HepG2 (cell line): ENCODE data around the gene LRP10. TPM values are rescaled to one million over a fixed set of nuclear protein-coding genes. Genes with fewer than 3 reads are reported as not detected.

Experiments used
- BATF2 ChIP-seq: sonication (generic); formaldehyde crosslinking; IDR thresholded peaks from 2 replicates; pipeline ENCODE4 v1.8.0; 2022; ENCODE audit warnings: mild to moderate bottlenecking, missing genetic modification reagents, moderate library complexity
- DDIT3 ChIP-seq: sonication (generic); formaldehyde crosslinking; IDR thresholded peaks from 2 replicates; pipeline ENCODE4 v1.4.0; 2020; ENCODE audit warnings: mild to moderate bottlenecking, missing genetic modification reagents
- GABPB1 ChIP-seq: IDR thresholded peaks from 2 replicates; pipeline ENCODE4 v1.6.1; 2016; ENCODE audit warnings: mild to moderate bottlenecking, missing genetic modification reagents, moderate library complexity, missing compliant biosample characterization
- HOXA5 ChIP-seq: sonication (generic); formaldehyde crosslinking; IDR thresholded peaks from 2 replicates; pipeline ENCODE4 v1.4.0; 2020; ENCODE audit warnings: missing genetic modification reagents
- JUNB ChIP-seq: sonication (generic); formaldehyde crosslinking; IDR thresholded peaks from 2 replicates; pipeline ENCODE4 v1.8.0; 2022; ENCODE audit warnings: missing genetic modification reagents, mild to moderate bottlenecking, borderline replicate concordance
- KAT8 ChIP-seq: IDR thresholded peaks from 2 replicates; pipeline ENCODE4 v1.6.1; 2016; ENCODE audit warnings: missing genetic modification reagents, missing compliant biosample characterization
- MTA3 ChIP-seq: sonication (generic); formaldehyde crosslinking; IDR thresholded peaks from 2 replicates; pipeline ENCODE4 v1.4.0; 2020; ENCODE audit warnings: missing genetic modification reagents
- PLSCR1 ChIP-seq: sonication (generic); formaldehyde crosslinking; IDR thresholded peaks from 2 replicates; pipeline ENCODE4 v1.5.0; 2020; ENCODE audit warnings: missing genetic modification reagents, mild to moderate bottlenecking, borderline replicate concordance
- SIN3B ChIP-seq: fragments of 150-350 bp; IDR thresholded peaks from 2 replicates; pipeline ENCODE4 v1.6.1; 2014; ENCODE audit warnings: low read length
- SOX13 ChIP-seq, 3 experiments: fragments of 450-650 bp in 1 of 3; sonication (generic) in 1 of 3; formaldehyde crosslinking in 1 of 3; IDR thresholded peaks in 2 of 3; conservative IDR thresholded peaks in 1 of 3; 2 replicates each; pipeline versions ENCODE4 v1.5.0 to v1.6.1; 2016 to 2020; ENCODE audit warnings: antibody characterized with exemption in 1 of 3, mild to moderate bottlenecking in 1 of 3, missing compliant biosample characterization in 1 of 3, missing genetic modification reagents in 1 of 3, moderate library complexity in 1 of 3
- SRSF4 ChIP-seq: fragments of 200-400 bp; formaldehyde crosslinking; IDR thresholded peaks from one replicate; pipeline ENCODE4 v1.6.1; 2018; ENCODE audit warnings: mild to moderate bottlenecking, low read depth, low read length, moderate library complexity; ENCODE audit not compliant: poor library complexity, severe bottlenecking
- TEAD3 ChIP-seq: optimal IDR thresholded peaks from 2 replicates; pipeline ENCODE3; 2016; ENCODE audit warnings: borderline replicate concordance
- TOE1 ChIP-seq: sonication (generic); formaldehyde crosslinking; IDR thresholded peaks from 2 replicates; pipeline ENCODE4 v1.4.0; 2020; ENCODE audit warnings: mild to moderate bottlenecking, missing genetic modification reagents
- ZBTB49 ChIP-seq: sonication (generic); formaldehyde crosslinking; IDR thresholded peaks from 2 replicates; pipeline ENCODE4 v1.4.0; 2020; ENCODE audit warnings: missing genetic modification reagents, borderline replicate concordance
- ZBTB7B ChIP-seq: sonication (generic); formaldehyde crosslinking; IDR thresholded peaks from 2 replicates; pipeline ENCODE4 v1.4.0; 2020; ENCODE audit warnings: missing genetic modification reagents
- ZFP36L1 ChIP-seq: sonication (generic); formaldehyde crosslinking; IDR thresholded peaks from 2 replicates; pipeline ENCODE4 v1.8.0; 2022; ENCODE audit warnings: mild to moderate bottlenecking, missing genetic modification reagents, moderate library complexity
- ZNF136 ChIP-seq: sonication (generic); formaldehyde crosslinking; IDR thresholded peaks from 2 replicates; pipeline ENCODE4 v1.8.1; 2022; ENCODE audit warnings: low read depth, mild to moderate bottlenecking, moderate library complexity, missing genetic modification reagents
- ZNF234 ChIP-seq: sonication (generic); formaldehyde crosslinking; conservative IDR thresholded peaks from 2 replicates; pipeline ENCODE4 v1.5.1; 2020; ENCODE audit warnings: mild to moderate bottlenecking, missing genetic modification reagents
- ZNF24 ChIP-seq: fragments of 450-650 bp; IDR thresholded peaks from 2 replicates; pipeline ENCODE4 v1.6.1; 2017; ENCODE audit warnings: antibody characterized with exemption, mild to moderate bottlenecking
- ZNF430 ChIP-seq: sonication (generic); formaldehyde crosslinking; IDR thresholded peaks from 2 replicates; pipeline ENCODE4 v1.9.0; 2021; ENCODE audit warnings: mild to moderate bottlenecking, missing genetic modification reagents
- ZNF441 ChIP-seq: sonication (generic); formaldehyde crosslinking; IDR thresholded peaks from 2 replicates; pipeline ENCODE4 v1.7.0; 2021; ENCODE audit warnings: missing genetic modification reagents, borderline replicate concordance
- ZNF724P ChIP-seq: sonication (generic); formaldehyde crosslinking; IDR thresholded peaks from 2 replicates; pipeline ENCODE4 v1.8.0; 2022; ENCODE audit warnings: missing genetic modification reagents, borderline replicate concordance
- ZNF749 ChIP-seq: sonication (generic); formaldehyde crosslinking; IDR thresholded peaks from 2 replicates; pipeline ENCODE4 v1.8.0; 2022; ENCODE audit warnings: mild to moderate bottlenecking, missing genetic modification reagents, moderate library complexity, borderline replicate concordance
- ZNF792 ChIP-seq: IDR thresholded peaks from 2 replicates; pipeline ENCODE4 v1.6.1; 2016
- ZSCAN31 ChIP-seq: sonication (generic); formaldehyde crosslinking; IDR thresholded peaks from 2 replicates; pipeline ENCODE4 v1.5.0; 2020; ENCODE audit warnings: low read depth, mild to moderate bottlenecking, missing genetic modification reagents
- polyA plus RNA-seq, 8 experiments: library from polyadenylated mRNA; depleted of rRNA in 3 of 8; stranded (reverse) in 7 of 8; unstranded in 1 of 8; fragments of >200 nt; fragmentation: Illumina TruSeq in 4 of 8; extraction: Trizol in 4 of 8; gene quantifications; 2 replicates each; pipeline versions ENCODE4 v1.2.1 to v1.2.3, GENCODE V29; 2011 to 2016; ENCODE audit warnings: low read depth in 4 of 8, missing spikeins in 1 of 8, mixed read lengths in 1 of 8; ENCODE audit not compliant: insufficient read depth in 1 of 8
- total RNA-seq, 5 experiments: library from RNA; depleted of rRNA; stranded (reverse); fragments of >200 nt; fragmentation: Illumina TruSeq; extraction: Trizol; gene quantifications; 2 replicates each; pipeline ENCODE4 v1.2.3, GENCODE V29; 2016; ENCODE audit warnings: low read depth in 1 of 5

LRP10 gene
- total and polyA plus RNA-seq, 2 of the 13 experiments (the other 11 are each of a cell fraction or from before 2014, with no cell fraction given): 16.9 to 45.2 TPM

GRCh38 chr14:22829661-22830442 lies 41.7 kb upstream of the LRP10 start, which contains the start of gene MRPL52 (continued):
- no peak; the same call in 1 of the 2 replicates for TF ChIP-seq ZNF724P (CRISPR knock-in tag)
- peak; percentile 66 for TF ChIP-seq ZSCAN31
- peak; percentile 90 for TF ChIP-seq SIN3B
- no peak for TF ChIP-seq DDIT3
- TF ChIP-seq KAT8 (CRISPR knock-in tag): peak; percentile 99
- no peak; the same call in 1 of the 2 replicates for TF ChIP-seq HOXA5
- no peak for TF ChIP-seq ZNF24
- no peak for TF ChIP-seq TOE1 (CRISPR knock-in tag)
- TF ChIP-seq SOX13 (IDR thresholded peaks at IDR 0.05): no peak; the same call in 1 of the 2 replicates
- peak in 1 of 2 experiments; percentile 33; a peak in 1 of 4 replicates for TF ChIP-seq SOX13 (CRISPR knock-in tag; conservative IDR thresholded peaks at IDR 0.05 in 1 of 2, IDR thresholded peaks at IDR 0.05 in 1 of 2)
- TF ChIP-seq ZFP36L1 (CRISPR knock-in tag): no peak
- TF ChIP-seq ZNF430 (CRISPR knock-in tag): peak; percentile 82; the same call in 1 of the 2 replicates
- no peak for TF ChIP-seq JUNB (CRISPR knock-in tag)
- TF ChIP-seq TEAD3 (CRISPR knock-in tag): no peak
- peak; percentile 79 for TF ChIP-seq ZNF441
- TF ChIP-seq ZNF234 (CRISPR knock-in tag): no peak
- 0 out of 2 replicates have a peak, but pooled peaks have one; percentile 7 for TF ChIP-seq BATF2 (CRISPR knock-in tag)
- peak; percentile 80; the same call in 1 of the 2 replicates for TF ChIP-seq MTA3 (CRISPR knock-in tag)
- TF ChIP-seq ZNF136: peak; percentile 91; the same call in 1 of the 2 replicates
- TF ChIP-seq GABPB1 (CRISPR knock-in tag): peak; percentile 97
- no peak for TF ChIP-seq SRSF4
- peak; percentile 55; the same call in 1 of the 2 replicates for TF ChIP-seq ZNF749
- TF ChIP-seq ZBTB49: no peak
- TF ChIP-seq ZBTB7B: peak; percentile 64
- 0 out of 2 replicates have a peak, but pooled peaks have one; percentile 22 for TF ChIP-seq ZNF792 (CRISPR knock-in tag)
- TF ChIP-seq PLSCR1 (CRISPR knock-in tag): no peak
